Right lobe of liver (tissue), 4 donors: ENCODE data around the gene SPOCD1.

Experiments used
- CTCF ChIP-seq, 4 donors: fragments of 200-600 bp in 3 of 4; fragments of 450-650 bp in 1 of 4; IDR thresholded peaks; one replicate each; pipeline versions ENCODE4 v1.5.1 to v1.8.0; 2016 to 2022; ENCODE audit warnings: antibody characterized with exemption in 4 of 4, mild to moderate bottlenecking in 2 of 4
- POLR2A ChIP-seq: fragments of 450-650 bp; IDR thresholded peaks from one replicate; pipeline ENCODE4 v1.6.1; 2017; ENCODE audit warnings: antibody characterized with exemption, mild to moderate bottlenecking
- donor health status: DM: no; HTN: no; CAD: no.
- donor health status: DM: no; HTN: no; CAD: no.
- donor health status: DM: no; HTN: yes; CAD: no.

GRCh38 chr1:31836638-31837037 is 20.8 kb upstream of the SPOCD1 start:
- TF ChIP-seq CTCF (IDR thresholded peaks at IDR 0.05) = no peak
- TF ChIP-seq POLR2A = no peak
